ENCODE results near the gene OBSCN.
"Not testable (repeated sequence)": the region's sequence is repeated elsewhere in the genome, so short reads cannot be mapped to it uniquely, and the experiment has no call there.

Gene OBSCN

GRCh38 chr1:228166170-228166936, 41.5 kb upstream of the OBSCN start:
- H3K4me3 ChIP-seq (replicated peaks; ENCODE audit: low read depth, low read length): peak overlapping the region; percentile 76
- peak; percentile 64 for DNase-seq (ENCODE audit: low read depth)
- TF ChIP-seq CTCF (IDR thresholded peaks at IDR 0.05; ENCODE audit: low read length, missing control alignments): peak; percentile 21

DNA sequence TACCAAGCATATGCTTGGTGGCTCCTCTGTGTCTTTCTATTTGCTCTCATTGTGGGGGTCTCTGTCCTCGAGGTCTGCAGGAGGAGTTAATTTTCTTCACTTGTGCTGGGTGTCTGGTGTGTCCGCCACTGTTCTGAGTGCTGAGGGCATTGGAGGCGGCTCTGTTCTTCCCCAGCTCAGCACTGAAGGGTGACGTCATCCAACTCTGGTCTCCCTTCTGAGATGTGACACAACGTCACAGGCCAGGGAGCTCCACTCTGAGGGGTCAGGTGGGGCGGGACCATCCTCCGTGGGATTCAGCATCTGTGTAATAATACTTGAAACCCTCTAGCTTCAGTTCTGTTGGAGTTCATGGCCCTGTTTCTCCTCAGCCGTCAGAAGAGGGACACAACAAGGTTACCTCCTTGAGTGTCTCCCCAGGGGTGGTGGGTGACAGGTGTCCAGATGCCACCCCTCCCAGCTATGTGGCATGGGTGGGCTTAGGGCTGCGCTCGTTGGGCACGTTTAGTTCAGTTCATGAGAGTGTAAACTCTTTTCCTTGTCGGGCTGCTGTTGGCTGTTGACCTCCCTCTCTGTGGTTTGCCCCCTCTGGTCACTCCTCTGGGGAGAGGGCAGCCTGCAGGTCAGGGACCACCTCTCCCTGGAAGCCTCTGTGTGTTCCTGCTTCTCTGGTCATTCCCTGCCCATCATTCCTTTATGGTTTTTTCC, 39.1 kb upstream of the OBSCN start:
- no peak for DNase-seq (ENCODE audit: low read depth)

GRCh38 chr1:228169345-228169744, 38.5 kb upstream of the OBSCN start:
- no peak overlapping the region for H3K4me3 ChIP-seq (replicated peaks; ENCODE audit: low read depth, low read length)
- TF ChIP-seq CTCF (IDR thresholded peaks at IDR 0.05; ENCODE audit: low read length, missing control alignments): no peak
- DNase-seq (ENCODE audit: low read depth): no peak

More for the DNA sequence above, 39.1 kb upstream of the OBSCN start:
- no peak overlapping the region for H3K4me3 ChIP-seq (replicated peaks; ENCODE audit: low read depth, low read length)
- TF ChIP-seq CTCF (IDR thresholded peaks at IDR 0.05; ENCODE audit: low read length, missing control alignments): no peak

DNA sequence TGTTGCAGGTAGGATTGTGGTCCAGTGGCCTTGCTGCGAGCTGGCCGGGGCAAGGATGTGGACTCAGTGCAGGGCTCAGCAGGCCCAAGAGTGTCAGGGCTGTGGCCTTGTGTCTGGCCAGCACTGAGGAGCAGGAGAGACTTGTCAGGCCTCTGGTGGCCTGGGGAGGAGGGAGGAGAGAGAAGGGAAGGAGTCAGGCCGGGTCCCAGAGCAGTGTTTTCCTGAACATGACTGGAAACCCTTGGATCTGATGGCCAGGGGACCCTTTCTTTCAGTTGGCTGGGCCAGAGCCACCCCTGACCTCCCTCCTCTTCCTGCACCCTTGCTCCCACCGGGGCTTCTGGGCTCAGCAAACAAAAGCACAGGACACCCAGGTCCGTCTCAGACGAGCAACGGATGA, 37.2 kb upstream of the OBSCN start:
- no peak for TF ChIP-seq CTCF (IDR thresholded peaks at IDR 0.05; ENCODE audit: low read length, missing control alignments)
- no peak overlapping the region for H3K4me3 ChIP-seq (replicated peaks; ENCODE audit: low read depth, low read length)
- DNase-seq (ENCODE audit: low read depth): no peak

DNA sequence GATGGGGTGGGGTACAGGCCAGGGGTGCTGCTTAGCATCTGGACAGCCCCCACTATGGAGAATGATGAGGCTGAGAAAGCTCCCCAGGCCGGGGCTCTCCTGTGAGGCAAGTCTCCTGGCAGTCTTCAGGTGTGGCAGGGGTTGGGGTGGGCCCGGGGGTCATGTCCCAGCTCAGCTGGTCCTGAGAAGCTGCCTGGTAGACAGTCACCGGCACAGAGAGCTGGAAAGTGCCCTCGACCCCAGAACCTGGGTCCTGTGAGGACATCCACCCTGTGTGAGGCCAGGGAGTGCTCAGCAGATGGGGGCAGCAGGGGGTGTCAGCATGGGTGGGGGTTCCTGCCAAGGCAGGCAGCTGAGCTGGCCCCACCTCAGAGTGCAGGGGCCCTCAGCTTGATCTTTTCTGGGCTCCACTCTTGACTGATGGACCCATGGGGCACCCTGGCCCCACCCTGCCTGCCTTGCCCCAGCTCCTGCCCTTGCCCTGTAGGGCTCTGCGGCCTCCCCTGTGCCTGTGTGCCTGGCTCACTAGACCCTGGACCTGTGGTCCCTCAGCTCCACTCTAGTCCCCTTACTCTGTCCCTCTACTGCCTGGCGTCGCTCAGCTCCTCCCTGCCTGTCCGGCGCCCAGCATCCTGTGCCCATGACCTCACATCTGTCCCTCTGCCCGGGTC, 36.5 kb upstream of the OBSCN start:
- no peak overlapping the region for H3K4me3 ChIP-seq (replicated peaks; ENCODE audit: low read depth, low read length)
- TF ChIP-seq CTCF (IDR thresholded peaks at IDR 0.05; ENCODE audit: low read length, missing control alignments): no peak
- no peak for DNase-seq (ENCODE audit: low read depth)

DNA sequence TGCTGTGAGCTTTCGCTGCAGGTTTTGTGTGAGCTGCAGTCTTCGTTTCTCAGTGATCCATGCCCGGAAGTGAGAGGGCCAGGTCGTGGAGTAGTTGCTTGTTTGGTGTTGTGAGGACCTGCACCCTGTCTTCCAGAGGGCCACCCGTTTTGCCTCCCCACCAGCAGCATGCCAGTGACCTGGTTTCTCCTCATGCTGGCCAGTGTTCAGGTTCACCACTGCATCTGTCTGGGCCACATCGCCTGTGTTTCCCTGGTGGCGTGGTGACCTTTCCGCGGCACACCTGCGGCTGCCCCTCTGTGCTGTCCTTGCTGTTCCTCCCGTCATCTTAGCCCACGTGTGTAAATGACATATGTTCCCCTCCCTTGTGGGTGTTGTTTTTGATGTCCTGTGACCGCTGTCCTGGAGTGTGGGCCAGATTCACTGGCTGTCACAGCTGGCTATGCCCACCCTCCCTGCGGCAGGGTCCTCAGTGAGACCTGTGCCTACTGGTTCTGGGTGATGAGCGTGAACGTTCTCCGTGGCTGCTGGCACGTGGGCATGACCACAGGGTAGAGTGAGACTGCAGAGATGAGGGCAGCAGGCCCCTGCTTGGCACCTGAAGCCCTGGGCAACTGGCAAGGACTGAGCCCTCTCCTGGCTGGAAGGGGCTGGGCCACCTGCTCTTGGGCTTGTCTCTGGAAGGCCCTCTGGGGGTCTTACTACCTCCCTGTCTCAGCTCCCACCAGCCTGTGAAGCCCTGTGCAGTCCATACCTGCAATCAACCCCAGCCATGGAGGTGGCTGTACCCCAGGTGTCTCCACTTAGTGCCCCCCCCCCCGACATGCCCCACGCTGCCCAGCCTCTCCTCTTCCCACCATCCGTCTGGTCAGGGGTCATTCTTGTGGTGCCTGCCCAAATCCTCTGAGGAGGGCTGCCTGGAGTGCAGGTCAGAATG, 35.0 kb upstream of the OBSCN start:
- no peak for DNase-seq (ENCODE audit: low read depth)
- TF ChIP-seq CTCF (IDR thresholded peaks at IDR 0.05; ENCODE audit: low read length, missing control alignments): no peak
- H3K4me3 ChIP-seq (replicated peaks; ENCODE audit: low read depth, low read length): no peak overlapping the region

- not testable (repeated sequence) for DNase-seq (ENCODE audit: low read depth); H3K4me3 ChIP-seq (replicated peaks; ENCODE audit: low read depth, low read length)
Measured at GRCh38 chr1:228173528-228174481, 34.0 kb upstream of the OBSCN start.
